Glutamatergic neuron (in vitro differentiated cells): ENCODE measurements around the gene STEAP4. TPM values are rescaled to one million over a fixed set of nuclear protein-coding genes. Genes with fewer than 3 reads are reported as not detected.
"Not testable (repeated sequence)": the region's sequence is repeated elsewhere in the genome, so short reads cannot be mapped to it uniquely, and the experiment has no call there.

ENCODE experiments used
- DNase-seq: peaks from one replicate; pipeline ENCODE4 v3.0.0; 2022
- H3K27ac Mint-ChIP-seq: one replicate; pipeline ENCODE4 v1.8.0; 2020; ENCODE audit warnings: mild to moderate bottlenecking, mixed read lengths, inconsistent platforms; ENCODE audit not compliant: unreplicated experiment
- H3K27me3 Mint-ChIP-seq: one replicate; pipeline ENCODE4 v1.8.0; 2020; ENCODE audit warnings: mild to moderate bottlenecking, moderate library complexity, mixed read lengths, inconsistent platforms; ENCODE audit not compliant: unreplicated experiment
- H3K36me3 Mint-ChIP-seq: one replicate; pipeline ENCODE4 v1.8.0; 2020; ENCODE audit warnings: mild to moderate bottlenecking, mixed read lengths, inconsistent platforms; ENCODE audit not compliant: unreplicated experiment
- H3K4me1 Mint-ChIP-seq: one replicate; pipeline ENCODE4 v1.8.0; 2020; ENCODE audit warnings: mild to moderate bottlenecking, low read depth, mixed read lengths, inconsistent platforms; ENCODE audit not compliant: unreplicated experiment
- H3K4me3 Mint-ChIP-seq: one replicate; pipeline ENCODE4 v1.8.0; 2020; ENCODE audit warnings: mild to moderate bottlenecking, mixed read lengths, inconsistent platforms; ENCODE audit not compliant: unreplicated experiment
- H3K9me3 Mint-ChIP-seq: one replicate; pipeline ENCODE4 v1.8.0; 2020; ENCODE audit warnings: mild to moderate bottlenecking, moderate library complexity, mixed read lengths, inconsistent platforms; ENCODE audit not compliant: unreplicated experiment
- CTCF ChIP-seq: fragments of 200-600 bp; sonication (generic); IDR thresholded peaks from one replicate; pipeline ENCODE4 v1.5.0; 2021; ENCODE audit not compliant: partially characterized antibody, unreplicated experiment
- total RNA-seq: library from RNA; stranded (reverse); fragmentation: NEBNext Ultra II Directional; extraction: Animal tissue kit (Norgen Biotek cat#: 25700); gene quantifications from one replicate; pipeline ENCODE4 v1.2.1, GENCODE V29; 2021; ENCODE audit not compliant: unreplicated experiment

Gene STEAP4
- total RNA-seq, 1 donor from 2014 or later, result not detected

- Mint-ChIP-seq H3K4me3 (no peak overlapping the region), H3K9me3 (peaks cover 4% of the 10 kb centered on the region), H3K4me1 (no peaks in the 10 kb centered on the region), H3K27ac (peak overlapping the region; percentile 13), H3K27me3 (no peaks in the 10 kb centered on the region), H3K36me3 (peaks cover 14% of the 10 kb centered on the region)
- no peak for DNase-seq
- TF ChIP-seq CTCF, result no peak
Measured at GRCh38 chr7:88267421-88267820, 39.3 kb downstream of the STEAP4 start.

GRCh38 chr7:88264987-88265386, 41.7 kb downstream of the STEAP4 start:
- H3K4me3 Mint-ChIP-seq, DNase-seq, H3K27me3 Mint-ChIP-seq, H3K4me1 Mint-ChIP-seq, H3K27ac Mint-ChIP-seq, H3K9me3 Mint-ChIP-seq: not testable (repeated sequence)
- peaks cover 14% of the 10 kb centered on the region for H3K36me3 Mint-ChIP-seq

- H3K4me3 Mint-ChIP-seq, result no peak overlapping the region
- no peaks in the 10 kb centered on the region for H3K27me3 Mint-ChIP-seq
- no peak for DNase-seq
- no peaks in the 10 kb centered on the region for H3K4me1 Mint-ChIP-seq
- H3K36me3 Mint-ChIP-seq, result peaks cover 12% of the 10 kb centered on the region
- H3K27ac Mint-ChIP-seq, result no peak overlapping the region
- peaks cover 3% of the 10 kb centered on the region for H3K9me3 Mint-ChIP-seq
- no peak for TF ChIP-seq CTCF
Measured at GRCh38 chr7:88262562-88262961, 44.1 kb downstream of the STEAP4 start.

GRCh38 chr7:88260719-88261118, 46.0 kb downstream of the STEAP4 start:
- TF ChIP-seq CTCF, result no peak
- Mint-ChIP-seq H3K27me3 (no peaks in the 10 kb centered on the region), H3K4me3 (no peak overlapping the region), H3K36me3 (peaks cover 7% of the 10 kb centered on the region), H3K27ac (no peak overlapping the region), H3K4me1 (no peaks in the 10 kb centered on the region), H3K9me3 (peaks cover 2% of the 10 kb centered on the region)
- no peak for DNase-seq

GRCh38 chr7:88259656-88260380, 46.9 kb downstream of the STEAP4 start:
- peaks cover 3% of the 10 kb centered on the region for H3K36me3 Mint-ChIP-seq
- no peaks in the 10 kb centered on the region for H3K4me1 Mint-ChIP-seq
- DNase-seq, result no peak
- no peak overlapping the region for H3K27ac Mint-ChIP-seq
- TF ChIP-seq CTCF, result no peak
- H3K9me3 Mint-ChIP-seq, result peaks cover 2% of the 10 kb centered on the region
- no peak overlapping the region for H3K4me3 Mint-ChIP-seq
- no peaks in the 10 kb centered on the region for H3K27me3 Mint-ChIP-seq

- H3K27me3 Mint-ChIP-seq, DNase-seq, H3K27ac Mint-ChIP-seq, H3K4me1 Mint-ChIP-seq, H3K9me3 Mint-ChIP-seq, H3K4me3 Mint-ChIP-seq: not testable (repeated sequence)
- peaks cover 14% of the 10 kb centered on the region for H3K36me3 Mint-ChIP-seq
Measured at GRCh38 chr7:88258296-88258695, 48.4 kb downstream of the STEAP4 start.
